ENCODE results near the gene PI16. TPM values are rescaled to one million over a fixed set of nuclear protein-coding genes. Genes with fewer than 3 reads are reported as not detected.

Gene PI16
- polyA plus RNA-seq, 1 donor (not counting 4 experiments of a cell fraction or from before 2014, with no cell fraction given) = not detected

DNA sequence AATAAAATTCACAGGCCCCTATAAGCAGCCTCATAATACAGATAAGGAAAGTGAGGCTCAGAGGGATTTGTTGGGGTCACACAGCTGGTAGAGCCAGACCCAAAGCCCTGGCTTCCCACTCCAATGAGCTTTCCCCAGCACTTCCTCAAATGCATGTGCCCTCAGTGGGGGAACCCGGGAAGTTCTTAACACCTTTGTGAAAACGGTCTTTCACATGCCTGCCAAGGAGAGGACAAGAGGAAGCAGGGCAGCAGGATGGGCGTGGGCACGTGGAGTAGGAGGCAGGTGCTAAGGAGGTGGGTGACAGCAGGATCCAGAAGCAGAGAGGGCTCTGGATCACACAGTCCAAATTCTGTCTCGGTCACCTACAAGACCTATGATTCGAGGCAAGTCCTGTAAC, 598 bp downstream of the PI16 start:
- H3K27ac ChIP-seq (ENCODE audit: control insufficient read depth, insufficient read depth, low read length) = no peak overlapping the region
- H3K9me1 ChIP-seq (ENCODE audit: control insufficient read depth, extremely low read depth, insufficient read depth, low read length) = no peaks in the 10 kb centered on the region
- no peaks in the 10 kb centered on the region for H3K9me3 ChIP-seq (ENCODE audit: control insufficient read depth, low read depth, low read length)
- DNase-seq (ENCODE audit: low read depth, low spot score) = no peak
- TF ChIP-seq, protein P1, sequence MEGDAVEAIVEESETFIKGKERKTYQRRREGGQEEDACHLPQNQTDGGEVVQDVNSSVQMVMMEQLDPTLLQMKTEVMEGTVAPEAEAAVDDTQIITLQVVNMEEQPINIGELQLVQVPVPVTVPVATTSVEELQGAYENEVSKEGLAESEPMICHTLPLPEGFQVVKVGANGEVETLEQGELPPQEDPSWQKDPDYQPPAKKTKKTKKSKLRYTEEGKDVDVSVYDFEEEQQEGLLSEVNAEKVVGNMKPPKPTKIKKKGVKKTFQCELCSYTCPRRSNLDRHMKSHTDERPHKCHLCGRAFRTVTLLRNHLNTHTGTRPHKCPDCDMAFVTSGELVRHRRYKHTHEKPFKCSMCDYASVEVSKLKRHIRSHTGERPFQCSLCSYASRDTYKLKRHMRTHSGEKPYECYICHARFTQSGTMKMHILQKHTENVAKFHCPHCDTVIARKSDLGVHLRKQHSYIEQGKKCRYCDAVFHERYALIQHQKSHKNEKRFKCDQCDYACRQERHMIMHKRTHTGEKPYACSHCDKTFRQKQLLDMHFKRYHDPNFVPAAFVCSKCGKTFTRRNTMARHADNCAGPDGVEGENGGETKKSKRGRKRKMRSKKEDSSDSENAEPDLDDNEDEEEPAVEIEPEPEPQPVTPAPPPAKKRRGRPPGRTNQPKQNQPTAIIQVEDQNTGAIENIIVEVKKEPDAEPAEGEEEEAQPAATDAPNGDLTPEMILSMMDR (optimal IDR thresholded peaks at IDR 0.05 in 1 of 3, IDR thresholded peaks at IDR 0.05 in 1 of 3, conservative IDR thresholded peaks at IDR 0.05 in 1 of 3; ENCODE audit: extremely low read depth in 1 of 3, insufficient read depth in 2 of 3, low read length in 3 of 3) = no peak
- TF ChIP-seq EZH2 (IDR thresholded peaks at IDR 0.05; ENCODE audit: low read length) = no peak
- no peak overlapping the region for H3K4me2 ChIP-seq (ENCODE audit: control insufficient read depth, extremely low read depth, insufficient read depth, low read depth, low read length)
- peaks cover 14% of the 10 kb centered on the region for H3K4me1 ChIP-seq (ENCODE audit: control insufficient read depth, extremely low read depth, insufficient read depth, low read length)
- H3K4me3 ChIP-seq (ENCODE audit: control insufficient read depth in 2 of 3, extremely low read depth in 1 of 3, insufficient read depth in 2 of 3, low read depth in 1 of 3, low read length in 3 of 3) = no peak overlapping the region
- no peak for FAIRE-seq
- no peaks in the 10 kb centered on the region for H3K27me3 ChIP-seq (ENCODE audit: control insufficient read depth, extremely low read depth, insufficient read depth, low read length)
- dilution Hi-C loops (cut with MboI; ENCODE audit: extremely low pct_ligation_motif_present, low sequenced_read_pairs) = no loop called here
- H3K9ac ChIP-seq (ENCODE audit: control insufficient read depth, extremely low read depth, insufficient read depth, low read length) = no peak overlapping the region
- no peaks in the 10 kb centered on the region for H3K36me3 ChIP-seq (ENCODE audit: control insufficient read depth in 2 of 2, extremely low read depth in 1 of 2, insufficient read depth in 2 of 2, low read length in 2 of 2)
- no peak overlapping the region for H2AFZ ChIP-seq (ENCODE audit: control insufficient read depth, low read length)
- H3K79me2 ChIP-seq (ENCODE audit: control insufficient read depth, insufficient read depth, low read length) = no peaks in the 10 kb centered on the region
- no peaks in the 10 kb centered on the region for H4K20me1 ChIP-seq (ENCODE audit: control insufficient read depth, extremely low read depth, insufficient read depth, low read length)

DNA sequence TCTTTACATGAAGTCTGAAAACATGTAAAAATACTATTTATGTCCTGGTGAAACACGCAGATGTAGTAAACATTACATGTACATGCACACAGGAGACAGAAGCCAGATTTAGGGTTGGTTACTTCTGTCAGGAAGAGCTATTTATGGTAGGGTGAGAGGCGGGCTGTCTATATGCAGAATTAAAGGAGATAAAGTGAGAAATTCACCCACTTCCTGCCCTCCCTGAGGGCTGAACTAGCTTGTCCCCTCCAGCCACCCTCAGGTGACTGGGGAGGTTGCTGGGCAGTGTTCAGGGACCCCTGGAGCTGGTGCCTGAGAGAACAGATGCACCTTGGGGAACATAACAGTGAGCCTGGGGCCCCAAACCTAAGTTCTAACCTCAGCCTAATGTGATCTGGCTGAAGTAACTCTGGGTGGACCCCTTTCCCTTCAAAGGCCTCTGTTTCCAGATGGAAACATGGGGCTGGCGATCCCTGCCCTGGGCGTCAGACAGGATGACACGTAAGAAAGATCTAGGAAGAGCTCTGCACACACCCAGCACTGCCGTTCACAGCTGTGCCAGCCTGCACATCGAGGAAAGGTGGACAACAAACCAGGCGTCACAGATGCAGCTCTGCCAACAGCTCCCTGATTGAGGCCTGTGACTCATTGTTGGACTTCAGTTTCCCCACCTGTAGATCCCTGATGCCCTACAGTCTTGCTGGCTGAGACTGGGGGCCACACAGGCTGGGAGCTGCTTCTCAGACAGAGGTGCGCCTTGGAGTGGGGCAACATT, 1.3 kb downstream of the PI16 start:
- TF ChIP-seq, protein P1 (optimal IDR thresholded peaks at IDR 0.05 in 1 of 3, IDR thresholded peaks at IDR 0.05 in 1 of 3, conservative IDR thresholded peaks at IDR 0.05 in 1 of 3; ENCODE audit: extremely low read depth in 1 of 3, insufficient read depth in 2 of 3, low read length in 3 of 3) = no peak
- TF ChIP-seq EZH2 (IDR thresholded peaks at IDR 0.05; ENCODE audit: low read length) = no peak
- H3K9me3 ChIP-seq (ENCODE audit: control insufficient read depth, low read depth, low read length) = no peaks in the 10 kb centered on the region
- no peaks in the 10 kb centered on the region for H4K20me1 ChIP-seq (ENCODE audit: control insufficient read depth, extremely low read depth, insufficient read depth, low read length)
- peaks cover 20% of the 10 kb centered on the region for H3K4me1 ChIP-seq (ENCODE audit: control insufficient read depth, extremely low read depth, insufficient read depth, low read length)
- H3K4me3 ChIP-seq (ENCODE audit: control insufficient read depth in 2 of 3, extremely low read depth in 1 of 3, insufficient read depth in 2 of 3, low read depth in 1 of 3, low read length in 3 of 3) = no peak overlapping the region
- dilution Hi-C loops (cut with MboI; ENCODE audit: extremely low pct_ligation_motif_present, low sequenced_read_pairs) = no loop called here
- peak overlapping the region; percentile 51 for H2AFZ ChIP-seq (ENCODE audit: control insufficient read depth, low read length)
- no peak overlapping the region for H3K27ac ChIP-seq (ENCODE audit: control insufficient read depth, insufficient read depth, low read length)
- H3K9me1 ChIP-seq (ENCODE audit: control insufficient read depth, extremely low read depth, insufficient read depth, low read length) = no peaks in the 10 kb centered on the region
- peak overlapping the region; percentile 18 for H3K9ac ChIP-seq (ENCODE audit: control insufficient read depth, extremely low read depth, insufficient read depth, low read length)
- H3K79me2 ChIP-seq (ENCODE audit: control insufficient read depth, insufficient read depth, low read length) = no peaks in the 10 kb centered on the region
- DNase-seq (ENCODE audit: low read depth, low spot score) (peak; percentile 83), FAIRE-seq (no peak)
- H3K36me3 ChIP-seq (ENCODE audit: control insufficient read depth in 2 of 2, extremely low read depth in 1 of 2, insufficient read depth in 2 of 2, low read length in 2 of 2) = no peaks in the 10 kb centered on the region
- no peak overlapping the region for H3K4me2 ChIP-seq (ENCODE audit: control insufficient read depth, extremely low read depth, insufficient read depth, low read depth, low read length)
- H3K27me3 ChIP-seq (ENCODE audit: control insufficient read depth, extremely low read depth, insufficient read depth, low read length) = no peaks in the 10 kb centered on the region

Data from keratinocyte (primary cell).